GM18519 (cell line): ENCODE measurements around the gene HHLA2.
"Not testable (repeated sequence)": the region's sequence is repeated elsewhere in the genome, so short reads cannot be mapped to it uniquely, and the experiment has no call there.

ENCODE experiments used
- ATAC-seq: cut with Tn5 transposase; IDR thresholded peaks from one replicate; pipeline ENCODE4 v1.9.1; 2021; ENCODE audit warnings: mild to moderate bottlenecking, moderate library complexity; ENCODE audit not compliant: unreplicated experiment, low FRiP score

The HHLA2 gene

GRCh38 chr3:108296239-108296638, at the start of gene HHLA2:
Gene HHLA2 (plus strand): TSS chr3:108296548. CDS start chr3:108351814, 55,266 bp downstream.
- peak; percentile 42 for ATAC-seq

- ATAC-seq, result no peak
These were observed 45.7 kb upstream of the HHLA2 start for GRCh38 chr3:108250626-108251025.

- ATAC-seq, result no peak
These were observed 45.1 kb upstream of the HHLA2 start for GRCh38 chr3:108251265-108251664.

GRCh38 chr3:108251844-108252243, 44.5 kb upstream of the HHLA2 start:
- no peak for ATAC-seq

GRCh38 chr3:108255131-108255530, 41.2 kb upstream of the HHLA2 start:
- no peak for ATAC-seq

GRCh38 chr3:108264534-108265298, 31.6 kb upstream of the HHLA2 start:
- not testable (repeated sequence) for ATAC-seq

- not testable (repeated sequence) for ATAC-seq
These were observed 28.1 kb upstream of the HHLA2 start for GRCh38 chr3:108268235-108268634.

- no peak for ATAC-seq
These were observed 24.7 kb upstream of the HHLA2 start for GRCh38 chr3:108271626-108272025.

- not testable (repeated sequence) for ATAC-seq
These were observed 17.3 kb upstream of the HHLA2 start for GRCh38 chr3:108279066-108279465.

GRCh38 chr3:108280476-108280875, 15.9 kb upstream of the HHLA2 start:
- no peak for ATAC-seq

GRCh38 chr3:108281670-108282069, 14.7 kb upstream of the HHLA2 start:
- ATAC-seq, result peak; percentile 49

- ATAC-seq, result no peak
These were observed 13.3 kb upstream of the HHLA2 start for GRCh38 chr3:108283006-108283405.

- ATAC-seq, result no peak
These were observed 12.4 kb upstream of the HHLA2 start for GRCh38 chr3:108283989-108284388.

- ATAC-seq, result no peak
These were observed 11.2 kb upstream of the HHLA2 start for GRCh38 chr3:108285176-108285575.

- peak; percentile 63 for ATAC-seq
These were observed 9.2 kb upstream of the HHLA2 start for GRCh38 chr3:108287146-108287545.

- not testable (repeated sequence) for ATAC-seq
These were observed 8.2 kb upstream of the HHLA2 start for GRCh38 chr3:108288193-108288592.

GRCh38 chr3:108289159-108289558, 7.2 kb upstream of the HHLA2 start:
- no peak for ATAC-seq

GRCh38 chr3:108292450-108292849, 3.9 kb upstream of the HHLA2 start:
- ATAC-seq, result no peak

GRCh38 chr3:108292905-108293328, 3.4 kb upstream of the HHLA2 start:
- ATAC-seq, result peak; percentile 56

GRCh38 chr3:108293858-108294257, 2.5 kb upstream of the HHLA2 start:
- ATAC-seq, result peak; percentile 69

GRCh38 chr3:108295421-108296175, 750 bp upstream of the HHLA2 start:
- no peak for ATAC-seq

- no peak for ATAC-seq
These were observed 1.3 kb downstream of the HHLA2 start for GRCh38 chr3:108297647-108298046.
